ENCODE measurements around the gene PROSER3.

DNA sequence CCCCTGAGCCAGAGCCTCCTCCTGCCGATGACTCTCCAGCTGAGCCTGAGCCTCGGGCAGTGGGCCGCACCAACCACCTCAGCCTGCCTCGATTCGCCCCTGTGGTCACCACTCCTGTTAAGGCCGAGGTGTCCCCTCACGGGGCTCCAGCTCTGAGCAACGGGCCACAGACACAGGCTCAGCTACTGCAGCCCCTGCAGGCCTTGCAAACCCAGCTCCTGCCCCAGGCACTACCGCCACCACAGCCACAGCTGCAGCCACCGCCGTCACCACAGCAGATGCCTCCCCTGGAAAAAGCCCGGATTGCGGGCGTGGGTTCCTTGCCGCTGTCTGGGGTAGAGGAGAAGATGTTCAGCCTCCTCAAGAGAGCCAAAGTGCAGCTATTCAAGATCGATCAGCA, 36.6 kb upstream of the PROSER3 start:
- TF ChIP-seq, protein P1, sequence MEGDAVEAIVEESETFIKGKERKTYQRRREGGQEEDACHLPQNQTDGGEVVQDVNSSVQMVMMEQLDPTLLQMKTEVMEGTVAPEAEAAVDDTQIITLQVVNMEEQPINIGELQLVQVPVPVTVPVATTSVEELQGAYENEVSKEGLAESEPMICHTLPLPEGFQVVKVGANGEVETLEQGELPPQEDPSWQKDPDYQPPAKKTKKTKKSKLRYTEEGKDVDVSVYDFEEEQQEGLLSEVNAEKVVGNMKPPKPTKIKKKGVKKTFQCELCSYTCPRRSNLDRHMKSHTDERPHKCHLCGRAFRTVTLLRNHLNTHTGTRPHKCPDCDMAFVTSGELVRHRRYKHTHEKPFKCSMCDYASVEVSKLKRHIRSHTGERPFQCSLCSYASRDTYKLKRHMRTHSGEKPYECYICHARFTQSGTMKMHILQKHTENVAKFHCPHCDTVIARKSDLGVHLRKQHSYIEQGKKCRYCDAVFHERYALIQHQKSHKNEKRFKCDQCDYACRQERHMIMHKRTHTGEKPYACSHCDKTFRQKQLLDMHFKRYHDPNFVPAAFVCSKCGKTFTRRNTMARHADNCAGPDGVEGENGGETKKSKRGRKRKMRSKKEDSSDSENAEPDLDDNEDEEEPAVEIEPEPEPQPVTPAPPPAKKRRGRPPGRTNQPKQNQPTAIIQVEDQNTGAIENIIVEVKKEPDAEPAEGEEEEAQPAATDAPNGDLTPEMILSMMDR (IDR thresholded peaks at IDR 0.05; ENCODE audit: poor library complexity), result no peak
- TF ChIP-seq EZH2phosphoT487 (IDR thresholded peaks at IDR 0.05; ENCODE audit: low read depth, severe bottlenecking, unreplicated experiment), result no peak
- TF ChIP-seq EZH2 (IDR thresholded peaks at IDR 0.05; ENCODE audit: borderline replicate concordance), result no peak
